Pancreas (tissue), 10 donors: Measurements from ENCODE around the gene TNRC6B. TPM values are rescaled to one million over a fixed set of nuclear protein-coding genes. Genes with fewer than 3 reads are reported as not detected.
A peak's percentile ranks its signal among the peaks of the same experiment; 100 is the strongest.

Source experiments
- ATAC-seq, 4 donors: fragments of 200-7000 bp; cut with Tn5 transposase; one replicate each; pipeline versions ENCODE4 v1.8.0 to v1.9.1; 2020; ENCODE audit warnings: mild to moderate bottlenecking in 4 of 4, moderate library complexity in 4 of 4
- DNase-seq, 6 donors: peaks; one replicate each; pipeline ENCODE4 v3.0.0-alpha.2; 2020
- FAIRE-seq: peaks from 2 replicates; lab custom pipeline; 2012; peaks lifted over from hg19 to GRCh38; lab: Jason Lieb, UNC
- H3K27ac ChIP-seq, 4 donors: fragments of 200-600 bp; sonication (generic); 1 replicate in 3 of 4; 2 replicates in 1 of 4; pipeline versions ENCODE4 v1.5.0 to v1.8.0; 2020
- H3K27me3 ChIP-seq, 4 donors: fragments of 200-600 bp; one replicate each; pipeline ENCODE4 v1.8.0; 2021
- H3K36me3 ChIP-seq, 3 donors: fragments of 200-600 bp; sonication (generic) in 1 of 3; one replicate each; pipeline versions ENCODE4 v1.5.0 to v1.8.0; 2020 to 2021
- H3K4me1 ChIP-seq, 3 donors: fragments of 200-600 bp; one replicate each; pipeline ENCODE4 v1.8.0; 2021
- H3K4me3 ChIP-seq, 4 donors: fragments of 200-600 bp; sonication (generic) in 2 of 4; one replicate each; pipeline versions ENCODE4 v1.5.0 to v1.8.0; 2020 to 2021
- H3K9me3 ChIP-seq, 4 donors: fragments of 200-600 bp; one replicate each; pipeline ENCODE4 v1.8.0; 2021
- CTCF ChIP-seq, 4 donors: fragments of 200-600 bp; sonication (generic) in 3 of 4; IDR thresholded peaks; one replicate each; pipeline versions ENCODE4 v1.5.0 to v1.8.0; 2021; ENCODE audit warnings: antibody characterized with exemption in 4 of 4
- WGBS, 2 donors: extraction: QIAGEN DNeasy Blood & Tissue Kit; methylation state at CpG; one replicate each; pipeline ENCODE4 v1.1.7; 2013; 5-methylcytosine and 5-hydroxymethylcytosine counted together
- intact Hi-C, 3 donors: fragments of 100-400 bp; cut with DNase I; formaldehyde crosslinking; loops; one replicate each; pipeline versions ENCODE4 v1.11.1 to v1.14.2; 2022
- polyA plus RNA-seq, 2 donors: library from polyadenylated mRNA; stranded (reverse); fragments of 200-250 nt; gene quantifications; one replicate each; pipeline ENCODE4 v1.2.3, GENCODE V29; 2013
- total RNA-seq, 6 donors: library from RNA; stranded (reverse); fragmentation: NEBNext Ultra II Directional in 4 of 6; extraction: Animal tissue kit (Norgen Biotek cat#: 25700) in 4 of 6; gene quantifications; one replicate each; pipeline versions ENCODE4 v1.2.1 to v1.2.4, GENCODE V29; 2021 to 2023
- donor health status: healthy with polysubstance abuse.
- donor health status: DM: no; HTN: no; CAD: no; lungs with moderate emphysema.
- donor health status: DM: no; HTN: no; CAD: no.
- donor health status: control.
- donor health status: control.
- donor health status: Bipolar disorder and iron deficiency.
- donor health status: DM: yes; HTN: yes; CAD: no.
- donor health status: DM: no; HTN: no; CAD: no.
- donor health status: DM: no; HTN: no; CAD: no.
- donor health status: DM: yes; HTN: yes; CAD: no.

Gene TNRC6B
- total and polyA plus RNA-seq, 8 donors: 2.2 to 31.3 (median 21.0) TPM

GRCh38 chr22:40381461-40381860 lies 203.7 kb downstream of the TNRC6B start:
- H3K9me3 ChIP-seq: no peaks in the 10 kb centered on the region
- H3K4me3 ChIP-seq: no peak overlapping the region
- peaks cover 5 to 20% (median 19%) of the 10 kb centered on the region in 3 donors for H3K4me1 ChIP-seq
- 66 to 74% methylated on average over 3 of the region's 3 CpGs for WGBS, 2 donors
- TF ChIP-seq CTCF (IDR thresholded peaks at IDR 0.05): no peak
- ATAC-seq (no peak), DNase-seq (no peak), FAIRE-seq (no peak)
- no peaks in the 10 kb centered on the region for H3K27me3 ChIP-seq
- intact Hi-C loops: no loop called here
- H3K27ac ChIP-seq: no peak overlapping the region
- H3K36me3 ChIP-seq: no peaks in the 10 kb centered on the region

- Histone ChIP-seq H3K4me3 (no peak overlapping the region), H3K27ac (no peak overlapping the region), H3K27me3 (no peaks in the 10 kb centered on the region), H3K9me3 (no peaks in the 10 kb centered on the region), H3K36me3 (no peaks in the 10 kb centered on the region), H3K4me1 (peaks cover 27 to 40% (median 34%) of the 10 kb centered on the region in 3 donors)
- no peak for TF ChIP-seq CTCF (IDR thresholded peaks at IDR 0.05)
- FAIRE-seq: no peak
- no peak for DNase-seq
- intact Hi-C loops: no loop called here
- 88 to 90% methylated on average over 3 of the region's 3 CpGs for WGBS, 2 donors
- ATAC-seq: no peak
These were observed 206.2 kb downstream of the TNRC6B start for GRCh38 chr22:40383905-40384304.

- H3K9me3 ChIP-seq: no peaks in the 10 kb centered on the region
- H3K4me1 ChIP-seq: peaks cover 29 to 47% (median 34%) of the 10 kb centered on the region in 3 donors
- DNase-seq: no peak
- H3K27me3 ChIP-seq: no peaks in the 10 kb centered on the region
- ATAC-seq: peak; percentile 5 to 47 (median 8)
- no peak for FAIRE-seq
- peak overlapping the region; percentile 27 to 80 (median 48) for H3K27ac ChIP-seq
- H3K4me3 ChIP-seq: peak overlapping the region in 1 of 4 donors; percentile 1
- TF ChIP-seq CTCF (IDR thresholded peaks at IDR 0.05): no peak
- WGBS, 2 donors: 30 to 36% methylated on average over 10 of the region's 10 CpGs
- intact Hi-C loops: no loop called here
- H3K36me3 ChIP-seq: no peaks in the 10 kb centered on the region
These were observed 207.5 kb downstream of the TNRC6B start for GRCh38 chr22:40385036-40385782.

Other genes with a start within 250 kb of the TNRC6B start
- under 1 TPM in 2 of 6 donors, not detected in 4; 0.13 to 0.17 TPM for gene TMA7B, start 217.5 kb upstream of the TNRC6B start, total RNA-seq
- not detected for gene TMA7B, start 217.5 kb upstream of the TNRC6B start, polyA plus RNA-seq
- gene FAM83F, start 183.0 kb upstream of the TNRC6B start, total RNA-seq: 10 to 100 TPM; 12.1 to 19.8 (median 16.8) TPM
- gene FAM83F, start 183.0 kb upstream of the TNRC6B start, polyA plus RNA-seq: 1 to 10 TPM; 4.9 to 5.1 TPM
- gene ADSL, start 168.6 kb downstream of the TNRC6B start, total RNA-seq: 10 to 100 TPM; 18.9 to 35.7 (median 25.1) TPM
- 10 to 100 TPM; 23.6 to 31.5 TPM for gene ADSL, start 168.6 kb downstream of the TNRC6B start, polyA plus RNA-seq
- gene SGSM3, start 192.7 kb downstream of the TNRC6B start, total RNA-seq: 10 to 100 TPM; 57.1 to 94.0 (median 66.7) TPM
- gene SGSM3, start 192.7 kb downstream of the TNRC6B start, polyA plus RNA-seq: 100 to 1,000 TPM; 191 to 215 TPM